Panc1 (cell line): ENCODE data around the gene CLSTN2. TPM values are rescaled to one million over a fixed set of nuclear protein-coding genes. Genes with fewer than 3 reads are reported as not detected.

Experiments
- ATAC-seq: fragments of 200-7000 bp; cut with Tn5 transposase; 2 replicates; pipeline ENCODE4 v1.9.1; 2020; ENCODE audit warnings: mild to moderate bottlenecking, moderate library complexity
- BruUV-seq: library from RNA; stranded (reverse); fragments of 400-500 nt; replicated peaks from 2 replicates; lab custom pipeline; 2021; lab: Mats Ljungman, UMichigan
- CTCF ChIA-PET: fragments of 300-600 bp; sonication (Branson Sonifier 250); formaldehyde crosslinking; loops from one replicate; lab custom pipeline; 2022; ENCODE audit warnings: antibody characterized with exemption; lab: Charles Lee
- POLR2A ChIA-PET: fragments of 300-600 bp; sonication (Branson Sonifier 250); formaldehyde crosslinking; loops from one replicate; lab custom pipeline; 2022; ENCODE audit warnings: antibody characterized with exemption; lab: Charles Lee
- DNase-seq: peaks from one replicate; pipeline ENCODE4 v3.0.0-alpha.2; 2010; ENCODE audit warnings: low read depth, low spot score
- H3K27ac ChIP-seq: 2 replicates; pipeline ENCODE4 v1.5.1; 2011; ENCODE audit warnings: mild to moderate bottlenecking, low read length, inconsistent platforms
- H3K27me3 ChIP-seq: fragments of 200-500 bp; sonication (Bioruptor generic); 2 replicates; pipeline ENCODE4 v1.6.0; 2014; ENCODE audit warnings: low read length, inconsistent platforms; ENCODE audit not compliant: control insufficient read depth, insufficient read depth
- H3K36me3 ChIP-seq: fragments of 200-500 bp; sonication (Bioruptor generic); 2 replicates; pipeline ENCODE4 v1.5.1; 2014; ENCODE audit warnings: inconsistent platforms, mild to moderate bottlenecking, low read length, moderate library complexity; ENCODE audit not compliant: control insufficient read depth, insufficient read depth
- H3K4me1 ChIP-seq: 2 replicates; pipeline ENCODE4 v1.5.1; 2011; ENCODE audit warnings: inconsistent platforms, mild to moderate bottlenecking, low read length, moderate library complexity; ENCODE audit not compliant: control insufficient read depth, insufficient read depth
- H3K4me3 ChIP-seq, 2 experiments: 2 replicates each; pipeline ENCODE4 v1.5.1; 2011 to 2012; ENCODE audit warnings: low read depth in 2 of 2, low read length in 2 of 2, mild to moderate bottlenecking in 2 of 2, inconsistent platforms in 1 of 2, moderate library complexity in 1 of 2
- H3K9me3 ChIP-seq: fragments of 200-500 bp; sonication (Bioruptor generic); 2 replicates; pipeline ENCODE4 v1.5.1; 2014; ENCODE audit warnings: low read depth, mild to moderate bottlenecking, inconsistent platforms, low read length, moderate library complexity; ENCODE audit not compliant: control insufficient read depth, insufficient read depth
- POLR2AphosphoS5 ChIP-seq: IDR thresholded peaks from 2 replicates; pipeline ENCODE4 v1.6.1; 2012; ENCODE audit warnings: mild to moderate bottlenecking, low read depth, low read length, moderate library complexity
- SIN3A ChIP-seq: IDR thresholded peaks from 2 replicates; pipeline ENCODE4 v1.6.1; 2012; ENCODE audit warnings: low read depth, mild to moderate bottlenecking, low read length, moderate library complexity, borderline replicate concordance; ENCODE audit not compliant: insufficient read depth
- TCF7L2 ChIP-seq: IDR thresholded peaks from 2 replicates; pipeline ENCODE4 v1.6.1; 2011; ENCODE audit warnings: mild to moderate bottlenecking, low read depth, low read length, inconsistent platforms
- in situ Hi-C: cut with HindIII; loops from 2 replicates; pipeline ENCODE4 v1.10.0; 2016; ENCODE audit warnings: low sequenced_read_pairs, low pct_unique_long_range_greater_than_20kb
- intact Hi-C: fragments of 100-400 bp; cut with micrococcal nuclease; formaldehyde crosslinking; loops from one replicate; pipeline ENCODE4 v1.10.0; 2022; ENCODE audit not compliant: unreplicated experiment
- total RNA-seq: library from RNA; stranded (reverse); gene quantifications from one replicate; pipeline ENCODE4 v1.2.1, GENCODE V29; 2021; ENCODE audit not compliant: unreplicated experiment
- TF ChIP-seq, protein P1 (sequence below): fragments of 450-650 bp; IDR thresholded peaks from 2 replicates; pipeline ENCODE4 v1.5.1; 2017; ENCODE audit warnings: mild to moderate bottlenecking
- TF ChIP-seq, protein P2 (sequence below), 2 experiments: IDR thresholded peaks; 2 replicates each; pipeline ENCODE4 v1.6.1; 2011 to 2012; ENCODE audit warnings: low read depth in 2 of 2, control low read depth in 1 of 2, low read length in 1 of 2, mild to moderate bottlenecking in 1 of 2, moderate library complexity in 1 of 2; ENCODE audit not compliant: insufficient read depth in 1 of 2

CLSTN2 gene
- total RNA-seq, 1 experiment from 2014 or later = 0.03 TPM

DNA sequence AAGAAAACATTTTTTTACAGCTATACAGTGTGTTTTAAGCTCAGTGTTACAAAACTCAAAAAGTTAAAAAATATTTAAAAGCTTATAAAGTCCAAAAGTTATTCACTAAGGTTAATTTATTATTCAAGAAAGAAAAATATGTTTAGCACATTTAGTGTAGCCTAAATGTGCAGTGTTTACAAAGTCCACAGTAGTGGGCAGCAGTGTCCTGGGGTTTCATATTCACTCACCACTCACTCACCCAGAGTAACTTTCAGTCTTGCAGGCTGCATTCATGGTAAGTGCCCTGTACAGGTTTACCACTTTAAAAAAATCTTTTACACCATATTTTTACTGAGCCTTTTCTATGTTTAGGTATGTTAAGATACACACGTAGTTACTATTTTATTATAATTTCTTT is 442.7 kb downstream of the CLSTN2 start:
- Histone ChIP-seq H3K9me3 (no peaks in the 10 kb centered on the region), H3K4me1 (no peaks in the 10 kb centered on the region), H3K27ac (no peak overlapping the region), H3K36me3 (no peaks in the 10 kb centered on the region), H3K27me3 (no peaks in the 10 kb centered on the region), H3K4me3 (no peak overlapping the region)
- TF ChIP-seq, protein P1, sequence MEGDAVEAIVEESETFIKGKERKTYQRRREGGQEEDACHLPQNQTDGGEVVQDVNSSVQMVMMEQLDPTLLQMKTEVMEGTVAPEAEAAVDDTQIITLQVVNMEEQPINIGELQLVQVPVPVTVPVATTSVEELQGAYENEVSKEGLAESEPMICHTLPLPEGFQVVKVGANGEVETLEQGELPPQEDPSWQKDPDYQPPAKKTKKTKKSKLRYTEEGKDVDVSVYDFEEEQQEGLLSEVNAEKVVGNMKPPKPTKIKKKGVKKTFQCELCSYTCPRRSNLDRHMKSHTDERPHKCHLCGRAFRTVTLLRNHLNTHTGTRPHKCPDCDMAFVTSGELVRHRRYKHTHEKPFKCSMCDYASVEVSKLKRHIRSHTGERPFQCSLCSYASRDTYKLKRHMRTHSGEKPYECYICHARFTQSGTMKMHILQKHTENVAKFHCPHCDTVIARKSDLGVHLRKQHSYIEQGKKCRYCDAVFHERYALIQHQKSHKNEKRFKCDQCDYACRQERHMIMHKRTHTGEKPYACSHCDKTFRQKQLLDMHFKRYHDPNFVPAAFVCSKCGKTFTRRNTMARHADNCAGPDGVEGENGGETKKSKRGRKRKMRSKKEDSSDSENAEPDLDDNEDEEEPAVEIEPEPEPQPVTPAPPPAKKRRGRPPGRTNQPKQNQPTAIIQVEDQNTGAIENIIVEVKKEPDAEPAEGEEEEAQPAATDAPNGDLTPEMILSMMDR = no peak
- TF ChIP-seq POLR2AphosphoS5 (no peak), TCF7L2 (no peak), SIN3A (no peak)
- TF ChIP-seq, protein P2, sequence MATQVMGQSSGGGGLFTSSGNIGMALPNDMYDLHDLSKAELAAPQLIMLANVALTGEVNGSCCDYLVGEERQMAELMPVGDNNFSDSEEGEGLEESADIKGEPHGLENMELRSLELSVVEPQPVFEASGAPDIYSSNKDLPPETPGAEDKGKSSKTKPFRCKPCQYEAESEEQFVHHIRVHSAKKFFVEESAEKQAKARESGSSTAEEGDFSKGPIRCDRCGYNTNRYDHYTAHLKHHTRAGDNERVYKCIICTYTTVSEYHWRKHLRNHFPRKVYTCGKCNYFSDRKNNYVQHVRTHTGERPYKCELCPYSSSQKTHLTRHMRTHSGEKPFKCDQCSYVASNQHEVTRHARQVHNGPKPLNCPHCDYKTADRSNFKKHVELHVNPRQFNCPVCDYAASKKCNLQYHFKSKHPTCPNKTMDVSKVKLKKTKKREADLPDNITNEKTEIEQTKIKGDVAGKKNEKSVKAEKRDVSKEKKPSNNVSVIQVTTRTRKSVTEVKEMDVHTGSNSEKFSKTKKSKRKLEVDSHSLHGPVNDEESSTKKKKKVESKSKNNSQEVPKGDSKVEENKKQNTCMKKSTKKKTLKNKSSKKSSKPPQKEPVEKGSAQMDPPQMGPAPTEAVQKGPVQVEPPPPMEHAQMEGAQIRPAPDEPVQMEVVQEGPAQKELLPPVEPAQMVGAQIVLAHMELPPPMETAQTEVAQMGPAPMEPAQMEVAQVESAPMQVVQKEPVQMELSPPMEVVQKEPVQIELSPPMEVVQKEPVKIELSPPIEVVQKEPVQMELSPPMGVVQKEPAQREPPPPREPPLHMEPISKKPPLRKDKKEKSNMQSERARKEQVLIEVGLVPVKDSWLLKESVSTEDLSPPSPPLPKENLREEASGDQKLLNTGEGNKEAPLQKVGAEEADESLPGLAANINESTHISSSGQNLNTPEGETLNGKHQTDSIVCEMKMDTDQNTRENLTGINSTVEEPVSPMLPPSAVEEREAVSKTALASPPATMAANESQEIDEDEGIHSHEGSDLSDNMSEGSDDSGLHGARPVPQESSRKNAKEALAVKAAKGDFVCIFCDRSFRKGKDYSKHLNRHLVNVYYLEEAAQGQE (IDR thresholded peaks at IDR 0.05; ENCODE audit: insufficient read depth in 1 of 2, low read depth in 2 of 2, low read length in 1 of 2) = no peak
- DNase-seq = no peak
- in situ Hi-C loops (no loop called here), intact Hi-C loops (no loop called here)
- ChIA-PET CTCF (no interaction called here), POLR2A (no interaction called here)
- BruUV-seq = no TSS peak
- ATAC-seq = no peak

DNA sequence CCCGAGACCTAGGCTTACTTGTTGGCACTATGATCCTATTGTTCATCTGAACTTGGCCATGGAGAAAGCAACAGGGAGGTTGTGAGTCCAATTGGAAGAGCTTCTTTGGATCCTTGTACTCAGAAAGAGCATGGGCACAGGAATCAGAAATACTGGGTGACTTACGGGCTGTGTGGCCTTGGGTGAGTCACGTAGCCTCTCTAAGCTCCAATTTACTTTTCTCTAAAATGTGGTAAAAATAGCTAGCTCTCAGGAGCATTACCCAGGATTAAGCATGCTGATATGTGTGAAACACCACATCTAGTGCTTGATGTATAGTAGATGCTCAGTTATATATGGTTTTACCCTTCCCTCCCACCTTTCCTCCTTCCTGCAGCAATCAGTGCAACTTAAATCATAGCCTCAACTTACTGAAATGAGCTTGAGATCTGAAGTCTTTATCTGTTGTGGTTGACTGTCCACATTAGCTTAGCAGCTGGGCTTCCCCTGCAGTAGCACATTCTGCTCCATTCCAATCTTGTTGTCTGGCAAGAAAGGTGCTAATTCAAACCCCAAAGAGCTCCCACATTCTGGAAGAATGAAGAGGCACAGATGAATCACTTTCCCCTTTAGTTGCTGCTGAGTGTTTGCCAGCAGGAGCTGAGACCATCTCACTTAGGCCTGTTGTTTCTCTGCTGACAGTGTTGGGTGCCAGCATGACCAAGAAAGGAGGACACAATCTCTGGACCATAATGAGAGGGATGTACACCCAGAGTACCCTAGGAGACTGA is 443.8 kb downstream of the CLSTN2 start:
- Histone ChIP-seq H3K9me3 (no peaks in the 10 kb centered on the region), H3K27me3 (no peaks in the 10 kb centered on the region), H3K4me1 (no peaks in the 10 kb centered on the region), H3K27ac (no peak overlapping the region), H3K4me3 (no peak overlapping the region), H3K36me3 (no peaks in the 10 kb centered on the region)
- BruUV-seq = no TSS peak
- in situ Hi-C loops = no loop called here
- ATAC-seq (no peak), DNase-seq (no peak)
- POLR2A ChIA-PET = no interaction called here
- intact Hi-C loops = no loop called here
- CTCF ChIA-PET = no interaction called here
- TF ChIP-seq POLR2AphosphoS5 = no peak
- TF ChIP-seq TCF7L2 = no peak
- TF ChIP-seq, protein P1 = no peak
- TF ChIP-seq SIN3A = no peak
- TF ChIP-seq, protein P2 (IDR thresholded peaks at IDR 0.05; ENCODE audit: insufficient read depth in 1 of 2, low read depth in 2 of 2, low read length in 1 of 2) = no peak
